Heart left ventricle (tissue), 13 donors: ENCODE data around the gene ROR1.

Experiments used
- CTCF ChIP-seq, 12 donors: fragments of 200-600 bp; sonication (generic) in 4 of 12; IDR thresholded peaks; one replicate each; pipeline versions ENCODE4 v1.5.0 to v1.8.0; 2018 to 2022; ENCODE audit warnings: antibody characterized with exemption in 12 of 12, mild to moderate bottlenecking in 5 of 12
- POLR2A ChIP-seq, 2 donors: fragments of 450-650 bp; IDR thresholded peaks; one replicate each; pipeline ENCODE4 v1.6.1; 2017; ENCODE audit warnings: antibody characterized with exemption in 2 of 2, mild to moderate bottlenecking in 2 of 2, moderate library complexity in 2 of 2
- donor health status: ischemic (EF 13 %, LVEDD 7.1; RV severe dilation, severe dysfunction).
- donor health status: DM: no; HTN: yes; CAD: no.
- donor health status: DM: no; HTN: no; CAD: no.
- donor health status: ischemic (EF 25% LVEDD 6.9; RV normal size, moderate dysfunction).
- donor health status: ischemic (EF 25% LVEDD 5.7; RV mildly dilated, moderate dysfunction).
- donor health status: ischemic (EF 35%, LVEDD 5.7; RV mildly dilated, moderate dysfunction).
- donor health status: nonischemic (EF 11% LVEDD 7.7; RV severe dilation, severe dysfunction).
- donor health status: DM: yes; HTN: yes; CAD: no.
- donor health status: PGD.
- donor health status: ischemic (EF 29% LVEDD 5.4; RV normal size, mild dysfunction).
- donor health status: nonischemic (EF 23%, LVEDD 6.1; RV moderate dilation, normal function).

- TF ChIP-seq CTCF (IDR thresholded peaks at IDR 0.05) = no peak
- no peak for TF ChIP-seq POLR2A (IDR thresholded peaks at IDR 0.05)
These were observed 324.0 kb downstream of the ROR1 start for GRCh38 chr1:64097859-64098258.
